Left ventricle myocardium inferior (tissue), 1 donor: ENCODE measurements around the gene RNF6. TPM values are rescaled to one million over a fixed set of nuclear protein-coding genes. Genes with fewer than 3 reads are reported as not detected.

Experiments
- DNase-seq: peaks from one replicate; pipeline ENCODE4 v3.0.0-alpha.2; 2020
- H3K27ac ChIP-seq: fragments of 200-600 bp; replicated peaks from 2 replicates; pipeline ENCODE4 v1.8.0; 2021
- H3K27me3 ChIP-seq: fragments of 200-600 bp; 2 replicates; pipeline ENCODE4 v1.8.0; 2021; ENCODE audit warnings: low read depth
- H3K36me3 ChIP-seq: fragments of 200-600 bp; 2 replicates; pipeline ENCODE4 v1.8.0; 2021
- H3K4me1 ChIP-seq: fragments of 200-600 bp; 2 replicates; pipeline ENCODE4 v1.8.0; 2021
- H3K4me3 ChIP-seq: fragments of 200-600 bp; 2 replicates; pipeline ENCODE4 v1.8.0; 2021; ENCODE audit warnings: mild to moderate bottlenecking, moderate library complexity
- H3K9me3 ChIP-seq: fragments of 200-600 bp; replicated peaks from 2 replicates; pipeline ENCODE4 v1.8.0; 2021
- CTCF ChIP-seq: fragments of 200-600 bp; IDR thresholded peaks from 2 replicates; pipeline ENCODE4 v1.8.0; 2021; ENCODE audit warnings: antibody characterized with exemption, mild to moderate bottlenecking, borderline replicate concordance
- intact Hi-C: fragments of 100-400 bp; cut with micrococcal nuclease; formaldehyde crosslinking; loops from one replicate; pipeline ENCODE4 v1.11.0; 2022
- total RNA-seq: library from RNA; stranded (reverse); fragmentation: NEBNext Ultra II Directional; extraction: Animal tissue kit (Norgen Biotek cat#: 25700); gene quantifications from one replicate; pipeline ENCODE4 v1.2.1, GENCODE V29; 2021
- donor health status: DM: no; HTN: yes; CAD: no; lungs with severe emphysema.

The RNF6 gene
- total RNA-seq, 1 donor from 2014 or later, result 20.6 TPM

GRCh38 chr13:26168237-26168814 is 53.8 kb downstream of the RNF6 start:
- TF ChIP-seq CTCF, result no peak
- Histone ChIP-seq H3K9me3 (no peaks in the 10 kb centered on the region), H3K4me1 (no peaks in the 10 kb centered on the region), H3K4me3 (no peak overlapping the region), H3K27ac (no peak overlapping the region), H3K27me3 (no peaks in the 10 kb centered on the region), H3K36me3 (no peaks in the 10 kb centered on the region)
- intact Hi-C loops, result no loop called here
- no peak for DNase-seq

GRCh38 chr13:26163812-26164211 is 58.3 kb downstream of the RNF6 start:
- H3K9me3 ChIP-seq, result no peaks in the 10 kb centered on the region
- no peak for TF ChIP-seq CTCF
- intact Hi-C loops, result no loop called here
- H3K36me3 ChIP-seq, result no peaks in the 10 kb centered on the region
- no peak overlapping the region for H3K4me3 ChIP-seq
- no peak overlapping the region for H3K27ac ChIP-seq
- DNase-seq, result no peak
- no peaks in the 10 kb centered on the region for H3K4me1 ChIP-seq
- H3K27me3 ChIP-seq, result no peaks in the 10 kb centered on the region

Other genes starting within 250 kb of the RNF6 start
- gene SHISA2, start 170.3 kb downstream of the RNF6 start, total RNA-seq, result 0.22 TPM
- 11.1 TPM for gene CDK8, start 31.8 kb upstream of the RNF6 start, total RNA-seq